ENCODE results near the gene ZBTB20. TPM values are rescaled to one million over a fixed set of nuclear protein-coding genes. Genes with fewer than 3 reads are reported as not detected.

ZBTB20 gene
- total RNA-seq, 4 donors from 2014 or later, result 4.1 to 41.8 (median 11.6) TPM

DNA sequence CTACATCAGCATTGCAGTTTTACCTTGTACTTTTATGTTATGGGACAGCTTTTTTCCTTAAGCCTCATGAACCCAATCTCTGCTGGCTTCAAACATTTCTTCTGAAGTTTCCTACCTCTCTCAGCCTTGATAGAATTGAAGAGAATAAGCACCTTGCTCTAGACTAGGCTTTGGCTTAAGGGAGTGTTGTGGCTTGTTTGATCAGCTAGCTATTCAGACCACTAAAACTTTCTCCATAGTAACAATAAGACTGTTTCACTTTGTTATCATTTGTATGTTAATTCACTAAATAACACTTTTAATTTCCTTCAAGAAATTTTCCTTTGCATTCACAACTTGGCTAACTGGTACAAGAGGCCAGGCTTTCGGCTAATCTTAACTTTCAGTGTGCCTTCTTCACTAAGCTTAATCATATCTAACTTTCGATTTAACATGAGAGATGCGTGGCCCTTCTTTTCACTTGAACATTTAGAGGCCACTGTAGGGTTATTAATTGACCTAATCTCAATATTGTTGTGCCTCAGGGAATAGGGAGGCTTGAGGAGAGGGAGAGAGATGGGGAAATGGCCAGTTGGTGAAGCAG lies 861.3 kb downstream of the ZBTB20 start:
- no peak for TF ChIP-seq POLR2A (IDR thresholded peaks at IDR 0.05)
- TF ChIP-seq, protein P1, sequence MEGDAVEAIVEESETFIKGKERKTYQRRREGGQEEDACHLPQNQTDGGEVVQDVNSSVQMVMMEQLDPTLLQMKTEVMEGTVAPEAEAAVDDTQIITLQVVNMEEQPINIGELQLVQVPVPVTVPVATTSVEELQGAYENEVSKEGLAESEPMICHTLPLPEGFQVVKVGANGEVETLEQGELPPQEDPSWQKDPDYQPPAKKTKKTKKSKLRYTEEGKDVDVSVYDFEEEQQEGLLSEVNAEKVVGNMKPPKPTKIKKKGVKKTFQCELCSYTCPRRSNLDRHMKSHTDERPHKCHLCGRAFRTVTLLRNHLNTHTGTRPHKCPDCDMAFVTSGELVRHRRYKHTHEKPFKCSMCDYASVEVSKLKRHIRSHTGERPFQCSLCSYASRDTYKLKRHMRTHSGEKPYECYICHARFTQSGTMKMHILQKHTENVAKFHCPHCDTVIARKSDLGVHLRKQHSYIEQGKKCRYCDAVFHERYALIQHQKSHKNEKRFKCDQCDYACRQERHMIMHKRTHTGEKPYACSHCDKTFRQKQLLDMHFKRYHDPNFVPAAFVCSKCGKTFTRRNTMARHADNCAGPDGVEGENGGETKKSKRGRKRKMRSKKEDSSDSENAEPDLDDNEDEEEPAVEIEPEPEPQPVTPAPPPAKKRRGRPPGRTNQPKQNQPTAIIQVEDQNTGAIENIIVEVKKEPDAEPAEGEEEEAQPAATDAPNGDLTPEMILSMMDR (IDR thresholded peaks at IDR 0.05), result no peak
- Histone ChIP-seq H3K27ac (no peak overlapping the region), H3K4me3 (no peak overlapping the region), H3K36me3 (no peaks in the 10 kb centered on the region), H3K4me1 (no peaks in the 10 kb centered on the region), H3K27me3 (no peaks in the 10 kb centered on the region), H3K9me3 (no peaks in the 10 kb centered on the region)
- WGBS, 2 donors, result 88% methylated on average over 3 of the region's 3 CpGs
- DNase-seq, result no peak
- intact Hi-C loops (cut with DNase I), result no loop called here

DNA sequence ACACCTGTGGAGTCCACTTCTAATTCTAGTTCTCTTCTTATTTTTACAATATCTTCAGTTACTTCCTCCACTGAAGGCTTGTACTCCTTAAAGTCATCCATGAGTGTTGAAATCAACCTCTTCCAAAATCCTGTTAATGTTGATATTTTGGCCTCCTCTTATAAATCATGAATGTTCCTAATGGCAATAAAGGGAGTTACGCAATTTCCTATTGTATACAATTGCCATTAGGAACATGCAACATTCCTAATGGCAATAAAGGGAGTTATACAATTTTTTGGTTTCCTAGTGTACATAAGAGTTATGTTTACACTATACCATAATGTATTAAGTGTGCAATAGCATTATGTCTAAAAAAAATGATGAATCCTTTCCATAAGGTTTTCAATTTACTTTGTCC lies 862.4 kb downstream of the ZBTB20 start:
- Histone ChIP-seq H3K4me3 (no peak overlapping the region), H3K36me3 (no peaks in the 10 kb centered on the region), H3K27me3 (no peaks in the 10 kb centered on the region), H3K9me3 (no peaks in the 10 kb centered on the region), H3K27ac (no peak overlapping the region), H3K4me1 (no peaks in the 10 kb centered on the region)
- TF ChIP-seq POLR2A (IDR thresholded peaks at IDR 0.05), result no peak
- TF ChIP-seq, protein P1 (IDR thresholded peaks at IDR 0.05), result no peak
- intact Hi-C loops (cut with DNase I), result no loop called here
- no peak for DNase-seq
- WGBS, 2 donors, result 94 to 100% methylated on average over 1 of the region's 1 CpG

Small RNA genes within 50 kb of the gene (small RNA-seq; reads per million reads assigned to genes)
- 0 to 0.15 (median 0) reads per million in 4 donors for gene MIR4796
